Measurements from ENCODE around the gene FAM151A. TPM values are rescaled to one million over a fixed set of nuclear protein-coding genes. Genes with fewer than 3 reads are reported as not detected.

The FAM151A gene
- total and polyA plus RNA-seq, 8 donors, result 0.12 to 0.21 TPM; not detected in 6

- Histone ChIP-seq H3K4me1 (no peaks in the 10 kb centered on the region), H3K36me3 (no peaks in the 10 kb centered on the region), H3K4me3 (no peak overlapping the region), H3K27me3 (no peaks in the 10 kb centered on the region), H3K9me3 (no peaks in the 10 kb centered on the region), H3K27ac (no peak overlapping the region)
- no peak for DNase-seq
- no peak for ATAC-seq
- intact Hi-C loops (cut with DNase I), result no loop called here
- WGBS, 2 donors, result 87 to 94% methylated on average over 13 of the region's 13 CpGs
- no peak for FAIRE-seq
- no peak for TF ChIP-seq CTCF (IDR thresholded peaks at IDR 0.05)
Measured at GRCh38 chr1:54599211-54599823, 24.0 kb downstream of the FAM151A start.

- DNase-seq (no peak), ATAC-seq (no peak), FAIRE-seq (no peak)
- Histone ChIP-seq H3K9me3 (no peaks in the 10 kb centered on the region), H3K36me3 (no peaks in the 10 kb centered on the region), H3K27me3 (no peaks in the 10 kb centered on the region), H3K4me1 (no peaks in the 10 kb centered on the region), H3K27ac (no peak overlapping the region), H3K4me3 (no peak overlapping the region)
- intact Hi-C loops (cut with DNase I), result no loop called here
- no peak for TF ChIP-seq CTCF (IDR thresholded peaks at IDR 0.05)
- WGBS, 2 donors, result 90 to 98% methylated on average over 3 of the region's 3 CpGs
Measured at GRCh38 chr1:54597455-54598030, 25.8 kb downstream of the FAM151A start.

- Histone ChIP-seq H3K4me3 (no peak overlapping the region), H3K27me3 (no peaks in the 10 kb centered on the region), H3K4me1 (no peaks in the 10 kb centered on the region), H3K36me3 (no peaks in the 10 kb centered on the region), H3K9me3 (no peaks in the 10 kb centered on the region), H3K27ac (no peak overlapping the region)
- no peak for DNase-seq
- TF ChIP-seq CTCF (IDR thresholded peaks at IDR 0.05), result no peak
- FAIRE-seq, result no peak
- intact Hi-C loops (cut with DNase I), result no loop called here
- no peak for ATAC-seq
- WGBS, 2 donors, result 72 to 75% methylated on average over 3 of the region's 3 CpGs
Measured at GRCh38 chr1:54596756-54597155, 26.6 kb downstream of the FAM151A start.

GRCh38 chr1:54595956-54596498 is 27.3 kb downstream of the FAM151A start:
- FAIRE-seq (no peak), DNase-seq (peak in 1 of 6 donors; percentile 18), ATAC-seq (no peak)
- no peak overlapping the region for H3K27ac ChIP-seq
- no peak for TF ChIP-seq CTCF (IDR thresholded peaks at IDR 0.05)
- no peaks in the 10 kb centered on the region for H3K4me1 ChIP-seq
- 88 to 90% methylated on average over 3 of the region's 3 CpGs for WGBS, 2 donors
- no peak overlapping the region for H3K4me3 ChIP-seq
- intact Hi-C loops (cut with DNase I), result no loop called here
- H3K27me3 ChIP-seq, result no peaks in the 10 kb centered on the region
- no peaks in the 10 kb centered on the region for H3K9me3 ChIP-seq
- H3K36me3 ChIP-seq, result no peaks in the 10 kb centered on the region

GRCh38 chr1:54594463-54594862 is 28.9 kb downstream of the FAM151A start:
- no peak for TF ChIP-seq CTCF (IDR thresholded peaks at IDR 0.05)
- H3K36me3 ChIP-seq, result no peaks in the 10 kb centered on the region
- 95 to 97% methylated on average over 16 of the region's 16 CpGs for WGBS, 2 donors
- no peaks in the 10 kb centered on the region for H3K27me3 ChIP-seq
- H3K27ac ChIP-seq, result no peak overlapping the region
- H3K4me3 ChIP-seq, result no peak overlapping the region
- ATAC-seq (no peak), FAIRE-seq (no peak), DNase-seq (peak in 1 of 6 donors; percentile 51)
- H3K9me3 ChIP-seq, result no peaks in the 10 kb centered on the region
- intact Hi-C loops (cut with DNase I), result no loop called here
- no peaks in the 10 kb centered on the region for H3K4me1 ChIP-seq

Measured in pancreas (tissue), 10 donors.